GM21526 (cell line): ENCODE measurements around the gene ZDHHC11B.
"Not testable (repeated sequence)": the region's sequence is repeated elsewhere in the genome, so short reads cannot be mapped to it uniquely, and the experiment has no call there.

ENCODE experiments used
- ATAC-seq: cut with Tn5 transposase; IDR thresholded peaks from one replicate; pipeline ENCODE4 v1.9.1; 2021; ENCODE audit warnings: moderate library complexity; ENCODE audit not compliant: unreplicated experiment, low FRiP score

The ZDHHC11B gene, protein sequence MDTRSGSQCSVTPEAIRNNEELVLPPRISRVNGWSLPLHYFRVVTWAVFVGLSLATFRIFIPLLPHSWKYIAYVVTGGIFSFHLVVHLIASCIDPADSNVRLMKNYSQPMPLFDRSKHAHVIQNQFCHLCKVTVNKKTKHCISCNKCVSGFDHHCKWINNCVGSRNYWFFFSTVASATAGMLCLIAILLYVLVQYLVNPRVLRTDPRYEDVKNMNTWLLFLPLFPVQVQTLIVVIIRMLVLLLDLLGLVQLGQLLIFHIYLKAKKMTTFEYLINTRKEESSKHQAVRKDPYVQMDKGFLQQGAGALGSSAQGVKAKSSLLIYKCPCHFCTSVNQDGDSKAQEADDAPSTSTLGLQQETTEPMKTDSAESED

GRCh38 chr5:784428-785177 lies at the start of gene ZDHHC11B:
Gene ZDHHC11B (minus strand): TSS chr5:784729. CDS start chr5:766919, 17,810 bp downstream.
- not testable (repeated sequence) for ATAC-seq

DNA sequence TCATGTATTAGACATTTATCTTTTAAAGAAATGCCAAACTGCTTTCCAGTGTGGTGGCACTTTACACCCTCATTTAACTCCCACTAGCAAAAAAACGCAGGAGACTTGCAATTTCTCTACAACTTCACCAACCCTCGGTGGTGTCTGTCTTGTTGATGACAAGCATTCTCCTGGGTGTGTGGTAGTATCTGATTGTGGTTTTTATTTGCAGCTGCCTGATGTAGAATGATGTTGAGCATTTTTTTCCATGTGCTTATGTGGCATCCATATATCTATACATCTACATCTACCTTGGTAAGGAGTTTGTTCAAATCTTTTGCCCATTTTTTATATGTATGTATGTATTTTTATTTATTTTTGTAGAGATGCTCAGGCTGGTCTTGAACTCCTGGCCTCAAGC lies 49.5 kb upstream of the ZDHHC11B start:
- ATAC-seq: not testable (repeated sequence)

GRCh38 chr5:828194-828593 lies 43.7 kb upstream of the ZDHHC11B start:
- not testable (repeated sequence) for ATAC-seq

- ATAC-seq: not testable (repeated sequence)
Measured at GRCh38 chr5:825544-825943, 41.0 kb upstream of the ZDHHC11B start.

- ATAC-seq: no peak
Measured at GRCh38 chr5:821504-821903, 37.0 kb upstream of the ZDHHC11B start.

GRCh38 chr5:820245-820644 lies 35.7 kb upstream of the ZDHHC11B start:
- ATAC-seq: no peak

DNA sequence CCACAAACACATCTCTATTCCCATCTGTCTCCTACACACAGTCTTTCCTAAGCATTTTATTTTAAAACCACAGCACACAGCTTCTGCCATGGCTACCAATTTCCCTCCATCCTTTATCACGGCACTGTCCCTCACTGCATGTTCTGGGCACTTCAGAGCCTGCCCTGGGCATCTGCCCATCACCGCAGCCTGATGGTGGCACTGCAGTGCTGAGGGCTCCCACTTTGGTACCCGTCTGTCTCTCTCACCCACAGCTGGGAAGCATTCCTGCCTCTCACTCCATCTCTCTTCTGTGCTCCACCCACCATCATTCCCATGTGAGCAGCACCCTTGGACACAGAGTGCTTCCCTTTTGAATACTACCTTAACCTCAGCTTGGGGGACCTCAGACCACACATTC lies 34.5 kb upstream of the ZDHHC11B start:
- ATAC-seq: no peak

- no peak for ATAC-seq
Measured at GRCh38 chr5:816176-816575, 31.6 kb upstream of the ZDHHC11B start.

DNA sequence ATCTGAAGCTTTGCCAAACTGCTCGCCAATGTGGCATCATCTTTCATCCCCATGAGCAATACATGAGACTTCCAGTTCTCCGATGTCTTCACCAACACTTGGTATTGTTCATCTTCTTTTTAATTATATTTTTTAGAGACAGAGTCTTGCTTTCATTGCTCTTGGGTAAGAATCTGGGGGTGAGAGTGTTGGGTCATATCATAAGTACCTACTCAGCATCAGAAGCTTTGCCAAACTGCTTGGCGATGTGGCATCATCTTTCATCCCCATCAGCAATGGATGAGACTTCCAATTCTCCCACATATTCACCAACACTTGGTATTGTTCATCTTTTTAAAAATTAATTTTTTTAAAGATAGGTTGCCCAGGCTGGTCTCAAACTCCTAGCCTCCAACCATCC lies 30.9 kb upstream of the ZDHHC11B start:
- no peak for ATAC-seq

DNA sequence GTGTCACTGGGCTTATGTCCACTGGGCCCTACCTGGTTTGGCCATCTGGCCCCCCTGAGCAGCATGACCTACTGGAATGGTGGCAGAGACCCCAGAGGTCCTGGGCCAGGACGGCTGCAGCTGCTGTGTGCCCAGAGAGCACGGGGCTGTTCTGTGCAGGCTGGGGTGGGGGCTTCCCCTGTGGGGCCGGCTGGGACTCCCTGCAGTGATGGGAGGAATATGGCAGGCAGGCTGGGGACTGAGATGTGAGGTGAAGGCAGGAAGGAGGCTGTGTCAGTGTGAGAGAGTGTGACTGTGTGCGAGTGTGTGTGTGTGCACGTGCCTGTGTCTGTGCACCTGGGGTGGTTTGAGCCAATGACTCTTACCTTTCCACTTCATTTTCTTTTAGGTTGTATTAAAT lies 29.0 kb upstream of the ZDHHC11B start:
- ATAC-seq: not testable (repeated sequence)

DNA sequence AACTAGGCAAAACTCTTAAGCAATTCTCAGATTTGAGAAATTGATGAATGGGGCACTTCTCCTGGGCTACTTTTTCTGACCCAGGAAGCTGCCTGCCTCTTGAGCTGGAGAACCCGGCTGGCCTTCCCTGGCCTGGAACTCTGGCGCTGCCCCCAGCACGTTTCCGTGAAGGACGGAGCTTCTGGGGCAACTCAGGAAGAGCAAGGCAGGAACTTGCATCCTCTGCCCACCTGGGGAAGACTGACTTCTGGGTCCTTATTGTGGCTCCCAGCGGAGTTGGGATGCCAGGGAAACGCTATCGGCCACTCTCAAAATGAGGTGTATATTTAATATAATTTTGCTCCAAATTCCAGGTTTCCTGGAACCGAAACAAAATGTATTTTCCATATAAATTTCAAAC lies 26.9 kb upstream of the ZDHHC11B start:
- ATAC-seq: not testable (repeated sequence)

GRCh38 chr5:807719-808514 lies 23.4 kb upstream of the ZDHHC11B start:
- not testable (repeated sequence) for ATAC-seq

GRCh38 chr5:801472-801871 lies 16.9 kb upstream of the ZDHHC11B start:
- no peak for ATAC-seq

GRCh38 chr5:801055-801454 lies 16.5 kb upstream of the ZDHHC11B start:
- not testable (repeated sequence) for ATAC-seq

GRCh38 chr5:798505-799138 lies 14.1 kb upstream of the ZDHHC11B start:
- not testable (repeated sequence) for ATAC-seq

GRCh38 chr5:797986-798385 lies 13.5 kb upstream of the ZDHHC11B start:
- not testable (repeated sequence) for ATAC-seq

DNA sequence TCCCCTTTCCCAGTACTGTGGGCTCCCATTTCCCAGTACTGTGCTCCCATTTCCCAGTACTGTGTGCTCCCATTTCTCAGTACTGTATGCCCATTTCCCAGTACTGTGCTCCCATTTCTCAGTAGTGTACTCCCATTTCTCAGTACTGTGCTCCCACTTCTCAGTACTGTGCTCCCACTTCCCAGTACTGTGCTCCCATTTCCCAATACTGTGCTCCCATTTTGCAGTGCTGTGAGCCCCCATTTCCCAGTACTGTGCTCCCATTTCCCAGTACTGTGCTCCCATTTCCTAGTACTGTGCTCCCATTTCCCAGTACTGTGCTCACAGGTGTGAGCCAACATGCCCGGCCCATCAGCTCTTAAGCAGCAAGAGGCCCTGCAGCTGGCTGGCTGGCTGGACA lies 11.3 kb upstream of the ZDHHC11B start:
- ATAC-seq: not testable (repeated sequence)

DNA sequence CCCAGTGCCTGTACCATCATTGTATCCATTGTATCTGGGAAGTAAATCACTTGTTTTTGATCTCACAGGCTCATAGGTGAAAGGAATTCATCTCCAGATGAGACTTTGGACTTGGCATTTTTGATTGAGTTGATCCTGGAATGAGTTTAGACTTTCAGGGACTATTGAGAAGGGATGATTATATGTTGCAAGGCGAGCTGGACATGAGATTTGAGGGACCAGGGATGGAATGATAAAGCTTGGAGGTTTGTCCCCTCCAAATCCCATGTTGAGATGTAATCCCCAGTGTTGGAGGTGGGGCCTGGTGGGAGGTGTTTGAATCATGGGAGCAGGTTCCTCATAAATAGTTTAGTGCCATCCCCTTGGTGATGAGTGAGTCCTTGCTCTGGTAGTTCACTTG lies 10.4 kb upstream of the ZDHHC11B start:
- not testable (repeated sequence) for ATAC-seq

GRCh38 chr5:788703-789102 lies 4.2 kb upstream of the ZDHHC11B start:
- not testable (repeated sequence) for ATAC-seq

DNA sequence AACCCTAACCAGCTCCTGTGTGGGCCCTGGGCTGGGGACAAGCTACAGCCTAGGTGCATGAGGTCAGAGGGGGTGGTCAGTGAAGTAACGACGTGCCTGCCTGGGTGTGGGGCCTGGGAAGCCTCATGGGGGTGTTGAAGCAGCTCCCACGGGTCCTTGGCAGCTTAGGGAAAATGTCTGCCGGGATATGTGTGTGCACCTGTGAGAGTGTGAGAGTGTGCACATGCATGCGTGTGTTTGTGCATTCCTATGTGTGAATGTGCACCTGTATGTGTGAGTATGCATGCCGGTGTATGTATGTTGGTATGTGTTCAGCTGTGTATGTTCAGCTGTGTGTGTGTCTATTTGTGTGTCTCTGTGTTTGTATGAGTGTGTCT lies 3.3 kb upstream of the ZDHHC11B start:
- not testable (repeated sequence) for ATAC-seq
